MM.1S (cell line): Measurements from ENCODE around the gene NUDT16.

Source experiments
- DNase-seq: peaks from one replicate; pipeline ENCODE4 v3.0.0-alpha.2; 2015
- H2AFZ ChIP-seq: fragments of 300-600 bp; sonication (generic); 2 replicates; pipeline ENCODE4 v1.6.0; 2016; ENCODE audit warnings: antibody characterized with exemption, low read length
- H3F3A ChIP-seq: fragments of 300-600 bp; sonication (generic); 2 replicates; pipeline ENCODE4 v1.6.1; 2016; ENCODE audit warnings: mild to moderate bottlenecking, antibody characterized with exemption, low read length, moderate library complexity, mixed read lengths; ENCODE audit not compliant: insufficient read depth
- H3K27ac ChIP-seq: fragments of 300-600 bp; sonication (generic); 2 replicates; pipeline ENCODE4 v1.5.1; 2016; ENCODE audit warnings: mild to moderate bottlenecking, low read length
- H3K27me3 ChIP-seq: fragments of 300-600 bp; sonication (generic); replicated peaks from 2 replicates; pipeline ENCODE4 v1.6.0; 2016; ENCODE audit warnings: low read length; ENCODE audit not compliant: insufficient read depth
- H3K36me3 ChIP-seq: fragments of 300-600 bp; sonication (generic); replicated peaks from 2 replicates; pipeline ENCODE4 v1.6.1; 2016; ENCODE audit warnings: mild to moderate bottlenecking, low read length, mixed read lengths; ENCODE audit not compliant: insufficient read depth
- H3K4me1 ChIP-seq: fragments of 300-600 bp; sonication (generic); 2 replicates; pipeline ENCODE4 v1.6.1; 2016; ENCODE audit warnings: low read length, mixed read lengths
- H3K4me2 ChIP-seq: fragments of 300-600 bp; sonication (generic); 2 replicates; pipeline ENCODE4 v1.6.0; 2016; ENCODE audit warnings: low read depth, low read length
- H3K4me3 ChIP-seq: fragments of 300-600 bp; sonication (generic); 2 replicates; pipeline ENCODE4 v1.5.1; 2016; ENCODE audit warnings: low read length, mixed read lengths
- H3K79me2 ChIP-seq: fragments of 300-600 bp; sonication (generic); 2 replicates; pipeline ENCODE4 v1.6.1; 2016; ENCODE audit warnings: mixed run types, low read length, mixed read lengths
- H3K9ac ChIP-seq: fragments of 300-600 bp; sonication (generic); 2 replicates; pipeline ENCODE4 v1.6.1; 2016; ENCODE audit warnings: low read length, mixed read lengths
- H3K9me2 ChIP-seq: fragments of 300-600 bp; sonication (generic); replicated peaks from 2 replicates; pipeline ENCODE4 v1.6.1; 2016; ENCODE audit warnings: mild to moderate bottlenecking, low read length, mixed read lengths; ENCODE audit not compliant: insufficient read depth
- H3K9me3 ChIP-seq: fragments of 300-600 bp; sonication (generic); replicated peaks from 2 replicates; pipeline ENCODE4 v1.6.1; 2016; ENCODE audit warnings: mild to moderate bottlenecking, low read length, mixed read lengths; ENCODE audit not compliant: insufficient read depth
- H4K20me1 ChIP-seq: fragments of 300-600 bp; sonication (generic); 2 replicates; pipeline ENCODE4 v1.6.1; 2016; ENCODE audit warnings: mild to moderate bottlenecking, low read length, moderate library complexity, mixed read lengths; ENCODE audit not compliant: insufficient read depth
- CTCF ChIP-seq: fragments of 300-600 bp; sonication (generic); IDR thresholded peaks from 2 replicates; pipeline ENCODE4 v1.5.1; 2016; ENCODE audit warnings: antibody characterized with exemption, low read length, mixed read lengths
- EZH2 ChIP-seq: fragments of 300-600 bp; sonication (generic); optimal IDR thresholded peaks from 2 replicates; pipeline ENCODE3; 2017; ENCODE audit warnings: low read depth, mild to moderate bottlenecking, antibody characterized with exemption, low read length, mixed read lengths
- EZH2phosphoT487 ChIP-seq: fragments of 300-600 bp; sonication (generic); IDR thresholded peaks from 2 replicates; pipeline ENCODE4 v1.6.1; 2018; ENCODE audit warnings: antibody characterized with exemption, low read length

NUDT16 gene

GRCh38 chr3:131353016-131353877 is 28.3 kb upstream of the NUDT16 start:
- no peaks in the 10 kb centered on the region for H3K27me3 ChIP-seq
- no peaks in the 10 kb centered on the region for H4K20me1 ChIP-seq
- H2AFZ ChIP-seq: peak overlapping the region; percentile 34; the same call in 1 of the 2 replicates
- H3K4me1 ChIP-seq: peaks cover 21% of the 10 kb centered on the region
- TF ChIP-seq EZH2phosphoT487: no peak
- no peak for TF ChIP-seq CTCF
- TF ChIP-seq EZH2: no peak
- DNase-seq: peak; percentile 10
- peak overlapping the region; percentile 8; the same call in 1 of the 2 replicates for H3K4me3 ChIP-seq
- H3K36me3 ChIP-seq: no peaks in the 10 kb centered on the region
- no peaks in the 10 kb centered on the region for H3K9me2 ChIP-seq
- H3K79me2 ChIP-seq: no peaks in the 10 kb centered on the region
- H3K9me3 ChIP-seq: no peaks in the 10 kb centered on the region
- peak overlapping the region; percentile 55 for H3K4me2 ChIP-seq
- H3K27ac ChIP-seq: peak overlapping the region; percentile 11; the same call in 1 of the 2 replicates
- no peaks in the 10 kb centered on the region for H3F3A ChIP-seq
- H3K9ac ChIP-seq: no peak overlapping the region

GRCh38 chr3:131353986-131354385 is 27.6 kb upstream of the NUDT16 start:
- peak overlapping the region; percentile 34; the same call in 1 of the 2 replicates for H2AFZ ChIP-seq
- H4K20me1 ChIP-seq: no peaks in the 10 kb centered on the region
- no peaks in the 10 kb centered on the region for H3K79me2 ChIP-seq
- peak overlapping the region; percentile 55 for H3K4me2 ChIP-seq
- no peaks in the 10 kb centered on the region for H3K36me3 ChIP-seq
- no peaks in the 10 kb centered on the region for H3K9me2 ChIP-seq
- no peaks in the 10 kb centered on the region for H3K9me3 ChIP-seq
- no peaks in the 10 kb centered on the region for H3K27me3 ChIP-seq
- DNase-seq: no peak
- TF ChIP-seq CTCF: no peak
- no peak for TF ChIP-seq EZH2
- no peak for TF ChIP-seq EZH2phosphoT487
- no peak overlapping the region for H3K9ac ChIP-seq
- peaks cover 21% of the 10 kb centered on the region for H3K4me1 ChIP-seq
- no peaks in the 10 kb centered on the region for H3F3A ChIP-seq
- H3K4me3 ChIP-seq: no peak overlapping the region
- H3K27ac ChIP-seq: no peak overlapping the region

- no peak for DNase-seq
- Histone ChIP-seq H3K36me3 (no peaks in the 10 kb centered on the region), H3F3A (no peaks in the 10 kb centered on the region), H3K9me2 (no peaks in the 10 kb centered on the region), H3K9me3 (no peaks in the 10 kb centered on the region), H3K4me3 (no peak overlapping the region), H3K4me1 (peaks cover 21% of the 10 kb centered on the region), H3K79me2 (no peaks in the 10 kb centered on the region), H3K4me2 (no peak overlapping the region), H3K9ac (no peak overlapping the region), H3K27ac (no peak overlapping the region), H3K27me3 (no peaks in the 10 kb centered on the region), H4K20me1 (no peaks in the 10 kb centered on the region), H2AFZ (no peak overlapping the region)
- no peak for TF ChIP-seq EZH2
- no peak for TF ChIP-seq CTCF
- no peak for TF ChIP-seq EZH2phosphoT487
Measured at GRCh38 chr3:131356006-131356595, 25.5 kb upstream of the NUDT16 start.
